GM18498 (cell line): ENCODE measurements around the gene PRRT1B.
"Not testable (repeated sequence)": the region's sequence is repeated elsewhere in the genome, so short reads cannot be mapped to it uniquely, and the experiment has no call there.

ENCODE experiments used
- ATAC-seq: cut with Tn5 transposase; IDR thresholded peaks from one replicate; pipeline ENCODE4 v1.9.1; 2021; ENCODE audit warnings: mild to moderate bottlenecking, moderate library complexity; ENCODE audit not compliant: unreplicated experiment

Gene PRRT1B

GRCh38 chr9:131549186-131549585 is 3.9 kb downstream of the PRRT1B start:
- not testable (repeated sequence) for ATAC-seq

DNA sequence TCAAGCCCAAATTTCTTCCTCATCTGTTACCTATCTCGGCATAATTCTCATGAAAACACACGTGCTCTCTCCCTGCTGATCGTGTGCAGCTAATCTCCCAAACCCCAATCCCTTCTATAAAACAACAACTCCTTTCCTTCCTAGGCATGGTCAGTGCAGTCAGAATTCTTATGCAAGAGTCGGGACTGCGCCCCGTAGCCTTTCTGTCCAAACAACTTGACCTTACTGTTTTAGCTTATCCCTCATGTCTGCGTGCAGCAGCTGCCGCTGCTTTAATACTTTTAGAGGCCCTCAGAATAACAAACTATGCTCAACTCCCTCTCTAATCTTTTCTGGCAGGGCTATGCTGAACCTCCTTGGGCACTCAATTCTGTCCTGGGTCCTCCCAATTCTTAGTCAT is 5.1 kb downstream of the PRRT1B start:
- ATAC-seq = not testable (repeated sequence)

DNA sequence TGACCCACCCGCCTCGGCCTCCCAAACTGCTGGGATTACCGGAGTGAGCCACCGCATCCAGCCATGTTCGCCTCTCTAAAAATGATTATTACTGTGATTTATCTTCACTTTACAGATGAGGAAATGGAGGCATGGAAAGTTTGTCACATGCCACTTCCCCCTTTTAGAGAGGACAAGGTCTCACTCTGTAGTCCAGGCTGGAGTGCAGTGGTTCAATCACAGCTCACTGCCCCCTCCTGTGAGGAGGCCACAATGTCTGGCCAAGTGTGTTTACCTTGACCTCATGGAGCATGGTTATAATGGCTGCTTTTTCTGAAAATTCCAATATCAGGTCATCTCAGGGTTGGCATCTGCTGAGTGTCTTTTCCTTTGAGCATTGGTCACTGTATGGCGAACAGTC is 6.7 kb downstream of the PRRT1B start:
- no peak for ATAC-seq

- no peak for ATAC-seq
Measured at GRCh38 chr9:131554087-131554842, 8.9 kb downstream of the PRRT1B start.

DNA sequence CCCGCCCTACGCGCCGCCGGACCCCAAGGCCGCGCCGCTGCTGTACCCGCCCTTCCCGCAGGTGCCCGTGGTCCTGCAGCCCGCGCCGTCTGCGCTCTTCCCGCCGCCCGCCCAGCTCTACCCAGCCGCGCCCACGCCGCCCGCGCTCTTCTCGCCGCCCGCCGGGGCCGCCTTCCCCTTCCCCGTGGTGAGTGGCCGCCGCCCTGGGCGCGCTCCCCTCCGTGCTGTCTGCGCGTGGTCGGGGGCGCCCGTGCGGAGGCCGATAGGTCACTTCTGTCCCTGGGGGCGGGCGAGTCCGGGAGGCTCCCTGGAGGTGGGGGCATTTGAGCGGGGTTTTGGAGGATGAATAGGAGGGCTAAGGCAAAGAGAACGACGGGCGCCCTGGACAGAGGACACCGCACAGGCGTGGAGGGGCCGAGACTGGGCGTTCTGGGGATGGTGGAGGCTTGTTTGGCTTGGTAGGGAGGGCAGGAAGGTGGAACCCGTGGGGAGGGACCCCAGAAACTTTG is 9.6 kb downstream of the PRRT1B start:
- ATAC-seq = no peak

DNA sequence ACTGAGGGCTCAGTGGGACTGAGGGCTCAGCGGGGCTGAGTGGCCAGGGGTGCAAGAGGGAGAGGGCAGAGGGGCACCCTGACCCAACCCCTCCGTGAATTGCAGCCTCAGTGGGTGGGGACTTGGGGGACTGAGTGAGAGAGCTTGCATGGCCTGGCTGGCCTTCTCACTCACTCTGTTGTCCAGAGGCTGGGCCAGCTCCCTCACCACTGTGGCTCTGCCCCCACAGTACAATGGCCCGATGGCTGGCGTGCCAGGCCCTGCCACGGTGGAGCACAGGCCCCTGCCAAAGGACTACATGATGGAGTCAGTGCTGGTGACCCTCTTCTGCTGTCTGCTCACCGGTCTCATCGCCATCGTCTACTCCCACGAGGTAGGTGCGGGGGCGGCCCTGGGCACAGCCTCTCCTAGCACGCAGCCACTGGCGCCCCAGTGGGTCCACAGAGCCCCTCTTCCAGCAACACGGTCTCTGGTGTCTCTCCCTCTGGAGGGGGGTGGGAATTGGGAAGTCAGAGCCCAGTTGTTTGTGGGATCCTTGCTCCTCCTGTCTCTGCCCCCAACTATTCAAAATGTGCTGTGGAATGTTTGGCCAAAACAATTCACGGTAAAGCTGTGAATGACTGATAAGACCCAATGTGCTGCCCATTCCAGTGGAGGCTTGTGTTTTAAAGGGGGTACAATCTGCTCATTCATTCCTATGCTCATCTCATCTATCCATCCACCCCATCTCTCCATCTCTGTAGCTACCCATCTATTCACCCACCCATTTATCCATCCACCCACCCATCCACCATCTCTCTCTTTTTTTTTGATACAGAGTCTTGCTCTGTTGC is 10.7 kb downstream of the PRRT1B start:
- no peak for ATAC-seq

GRCh38 chr9:131557855-131558548 is 12.7 kb downstream of the PRRT1B start:
- no peak for ATAC-seq

DNA sequence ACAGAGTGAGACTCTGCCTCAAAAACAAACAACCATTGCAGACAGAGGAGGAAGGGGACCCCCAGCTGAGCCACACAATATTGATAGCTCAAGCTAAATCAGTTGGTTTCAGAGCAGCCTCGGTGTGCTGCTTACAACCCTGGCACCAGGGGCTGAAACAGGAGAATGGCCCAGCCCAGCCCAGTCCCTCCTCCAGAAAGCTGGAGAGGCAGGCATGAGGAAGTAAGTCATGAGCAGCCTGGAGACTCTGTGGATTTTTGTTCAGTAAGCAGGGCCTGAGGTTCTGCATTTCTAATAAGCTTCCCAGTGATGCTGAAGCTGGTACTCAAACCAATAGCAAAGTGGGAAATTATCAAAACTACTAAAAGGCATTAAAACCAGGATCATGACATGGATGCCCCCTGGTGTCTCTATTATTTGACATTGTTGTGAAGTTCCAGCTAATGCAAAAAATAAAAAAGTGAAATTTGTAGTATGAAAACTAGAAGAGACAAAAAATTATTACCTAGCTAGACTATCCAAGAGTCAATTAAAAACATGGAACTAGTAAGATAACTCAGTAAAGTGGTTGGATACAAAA is 14.2 kb downstream of the PRRT1B start:
- ATAC-seq = no peak

DNA sequence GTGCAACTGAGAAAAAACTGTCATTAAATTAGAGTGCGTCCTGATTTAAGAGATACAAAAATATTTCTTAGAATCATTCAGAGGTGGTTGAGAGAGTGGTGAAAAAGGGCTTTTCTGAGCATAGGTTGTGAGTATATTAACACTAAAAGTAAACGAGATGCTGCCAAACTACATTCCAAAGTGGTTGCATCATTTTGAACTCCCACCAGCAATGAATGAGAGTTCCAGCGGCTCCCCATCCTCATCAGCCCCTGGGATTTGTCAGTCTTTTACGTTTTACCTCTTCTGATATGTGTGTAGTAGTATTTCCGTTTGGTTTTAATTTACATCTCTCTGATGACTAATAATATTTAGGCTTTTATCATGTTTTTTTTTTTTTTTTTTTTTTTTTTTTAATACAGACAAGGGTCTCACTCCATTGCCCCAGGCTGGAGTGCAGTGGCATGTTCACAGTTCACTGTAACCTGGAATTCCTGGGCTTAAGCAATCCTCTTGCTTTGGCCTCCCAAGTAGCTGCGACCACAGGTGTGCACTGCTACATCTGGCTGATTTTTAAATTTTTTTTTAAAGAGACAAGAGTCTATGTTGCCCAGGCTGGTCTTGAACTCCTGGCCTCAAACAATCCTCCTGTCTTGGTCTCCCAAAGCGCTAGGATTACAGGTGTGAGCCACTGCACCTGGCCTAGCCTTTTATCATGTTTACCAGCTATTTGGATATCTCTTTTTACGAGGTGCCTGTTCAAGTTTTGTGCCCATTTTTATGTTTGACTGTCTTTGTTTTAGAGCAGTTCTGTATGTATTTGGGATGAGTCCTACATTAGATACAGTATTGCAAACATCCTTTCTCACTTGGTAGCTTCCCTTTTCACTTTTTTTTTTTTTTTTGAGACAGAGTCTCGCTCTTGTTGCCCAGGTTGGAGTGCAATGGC is 17.0 kb downstream of the PRRT1B start:
- ATAC-seq = no peak

DNA sequence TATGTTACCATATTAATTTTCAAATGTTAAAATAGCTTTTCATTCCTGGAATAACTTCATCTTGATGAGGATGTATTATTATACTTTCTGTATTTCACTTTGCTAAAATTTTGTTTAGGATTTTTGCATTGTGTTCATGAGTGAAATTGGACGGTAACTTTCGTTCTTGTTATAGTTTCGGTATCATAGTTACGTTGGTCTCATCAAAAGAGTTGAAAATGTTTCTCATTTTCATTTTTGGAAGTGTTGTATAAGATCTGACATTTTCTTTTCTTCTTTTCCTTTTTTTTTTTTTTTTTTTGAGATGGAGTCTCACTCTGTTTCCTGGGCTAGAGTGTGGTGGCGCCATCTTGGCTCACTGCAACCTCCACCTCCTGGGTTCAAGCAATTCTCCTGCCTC is 20.0 kb downstream of the PRRT1B start:
- no peak for ATAC-seq

DNA sequence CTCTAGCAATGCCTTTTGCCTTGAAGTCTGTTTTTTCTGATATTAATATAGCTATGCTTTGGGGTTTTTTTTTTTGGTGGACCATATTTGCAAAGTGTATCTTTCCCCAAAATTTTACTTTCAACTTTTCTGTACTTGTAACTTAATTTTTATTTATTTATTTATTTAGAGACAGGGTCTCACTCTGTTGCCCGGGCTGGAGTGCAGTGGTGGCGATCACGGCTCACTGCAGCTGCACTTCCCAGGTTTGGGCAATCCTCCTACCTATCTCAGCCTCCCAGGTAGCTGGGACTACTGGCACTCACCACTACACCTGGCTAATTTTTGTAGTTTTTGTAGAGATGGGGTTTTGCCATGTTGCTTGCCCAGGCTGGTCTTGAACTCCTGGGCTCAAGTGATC is 20.8 kb downstream of the PRRT1B start:
- no peak for ATAC-seq

GRCh38 chr9:131567910-131568309 is 22.6 kb downstream of the PRRT1B start:
- ATAC-seq = no peak

DNA sequence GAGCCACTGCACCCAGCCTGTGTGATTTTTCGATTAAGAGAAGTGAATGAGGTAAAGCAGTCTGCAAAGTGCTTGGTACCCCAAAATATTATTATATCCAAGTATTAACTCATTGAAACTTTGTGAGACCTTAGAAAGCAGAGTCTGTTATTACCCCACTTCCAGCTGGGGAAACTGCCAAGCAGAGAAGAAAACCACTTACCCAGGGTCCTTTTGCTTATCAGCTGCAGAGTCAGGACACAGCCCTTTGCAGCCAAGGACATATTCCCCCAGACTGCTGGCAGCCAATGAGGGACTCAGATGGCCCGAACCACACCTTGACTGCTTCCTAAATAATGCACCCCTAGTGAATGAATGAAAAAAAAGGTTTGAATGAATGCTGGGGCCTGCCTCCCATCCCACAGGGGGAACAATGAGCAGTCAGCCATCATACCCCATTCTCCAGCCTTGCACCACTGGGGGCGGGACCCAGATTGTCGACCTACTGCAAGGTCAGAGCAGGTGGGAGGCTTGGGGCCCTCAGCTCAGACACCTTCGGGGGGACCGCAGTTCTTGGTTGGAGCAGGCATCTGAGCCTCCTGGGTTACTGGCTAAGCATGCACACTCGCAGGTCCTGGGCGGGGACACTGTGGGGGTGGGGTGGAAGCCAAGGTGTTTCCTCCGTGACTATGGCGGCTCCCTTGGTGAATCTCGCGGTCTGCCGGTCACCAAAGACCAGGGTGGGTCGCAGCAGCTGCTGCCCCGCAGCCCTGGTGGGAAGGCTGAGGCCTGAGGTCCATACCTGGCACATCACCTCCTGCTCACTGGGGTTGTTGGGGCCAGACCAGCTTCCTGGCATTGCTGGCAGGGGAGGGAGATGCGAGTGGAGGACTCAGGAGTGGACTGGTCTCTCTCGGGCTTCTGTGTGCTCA is 29.7 kb downstream of the PRRT1B start:
- no peak for ATAC-seq

GRCh38 chr9:131575946-131576853 is 30.9 kb downstream of the PRRT1B start:
- no peak for ATAC-seq

DNA sequence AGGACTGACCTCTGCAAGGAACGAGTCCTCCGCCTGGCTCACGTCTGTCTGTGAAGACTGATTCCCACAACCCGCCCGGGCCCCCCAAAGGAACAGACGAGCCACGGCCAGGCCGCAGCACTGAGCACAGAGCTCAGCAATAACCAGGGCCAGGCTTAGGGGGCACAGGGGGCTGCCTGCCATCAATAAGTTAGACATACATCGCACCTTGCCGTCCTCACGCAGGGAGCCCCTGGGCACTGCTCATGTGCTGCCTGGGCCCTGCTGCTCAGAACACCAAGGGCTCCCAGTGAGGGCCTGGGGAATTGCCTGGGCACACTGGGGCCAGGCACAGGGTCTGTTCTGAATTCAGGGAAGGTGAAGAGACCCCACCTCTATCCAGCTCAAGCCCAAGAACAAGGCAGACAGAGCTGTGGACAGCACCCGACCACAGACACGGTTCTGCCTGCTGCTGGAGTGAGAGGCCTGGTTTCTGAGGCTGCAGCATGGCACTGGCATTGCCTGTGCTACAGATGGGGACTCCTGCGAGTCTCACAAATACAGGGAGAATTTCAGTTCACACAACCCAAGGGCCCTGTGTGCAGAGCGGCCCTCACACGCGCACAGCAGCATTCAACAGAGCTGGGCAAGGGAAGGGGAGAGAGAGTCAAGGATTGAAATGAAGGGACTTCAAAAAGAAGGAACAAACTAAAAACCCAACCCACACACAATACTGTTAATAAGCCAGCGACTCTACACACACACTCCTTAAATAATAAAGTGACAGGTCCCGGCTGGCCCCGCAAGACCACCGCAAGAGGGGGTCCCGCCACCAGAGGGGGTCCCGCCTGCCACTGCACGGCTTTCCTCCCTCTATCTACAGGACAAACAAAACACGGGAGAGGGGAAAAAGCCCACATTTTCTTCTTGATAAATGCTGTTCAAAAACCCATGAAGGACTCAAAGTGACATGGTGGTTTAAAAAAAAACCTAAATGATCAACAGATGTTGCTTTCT is 32.0 kb downstream of the PRRT1B start:
- no peak for ATAC-seq

DNA sequence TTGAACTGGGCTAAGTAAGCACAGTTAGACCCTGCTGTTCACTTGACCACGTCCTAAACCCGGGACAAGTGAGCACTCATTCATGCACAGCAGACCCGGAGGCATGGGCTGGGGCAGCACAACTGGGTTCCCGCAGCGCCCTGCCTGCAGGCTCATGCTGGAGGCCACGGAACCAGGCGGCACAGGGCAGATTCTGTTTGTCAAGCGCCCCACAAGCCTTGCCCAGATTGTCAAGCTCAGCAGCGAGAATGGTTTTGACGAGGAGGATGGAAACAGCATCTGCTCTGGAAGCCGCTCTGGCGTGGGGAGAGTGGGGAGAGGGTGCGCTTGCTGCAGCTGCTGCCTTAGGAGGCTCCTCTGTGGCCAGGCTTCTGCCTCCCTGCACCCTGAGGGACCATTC is 32.7 kb downstream of the PRRT1B start:
- no peak for ATAC-seq
